ENCODE measurements around the gene AKAP5.

AKAP5 gene

GRCh38 chr14:64504897-64505794, 39.8 kb downstream of the AKAP5 start:
- peak; percentile 83 to 87 for DNase-seq
- Histone ChIP-seq H3K79me1 (ENCODE audit: low read length) (peaks cover 35% of the 10 kb centered on the region), H3K4me2 (ENCODE audit: low read length) (peak overlapping the region; percentile 99), H3K4me3 (ENCODE audit: low read depth, low read length) (peak overlapping the region; percentile 93), H2BK12ac (ENCODE audit: low read length) (peak overlapping the region; percentile 55), H3K4ac (ENCODE audit: low read depth, low read length) (peak overlapping the region; percentile 97), H2AFZ (ENCODE audit: insufficient read depth, low read length, poor library complexity) (peak overlapping the region; percentile 82), H4K12ac (ENCODE audit: low read depth, low read length) (peak overlapping the region; percentile 97), H4K91ac (ENCODE audit: low read depth, low read length) (peak overlapping the region; percentile 100), H3K9me3 (ENCODE audit: insufficient read depth, low read depth, low read length) (no peaks in the 10 kb centered on the region), H3K27me3 (ENCODE audit: insufficient read depth, low read length) (no peaks in the 10 kb centered on the region), H2BK5ac (ENCODE audit: low read depth, low read length, poor library complexity) (peak overlapping the region; percentile 98), H3K9ac (ENCODE audit: low read length) (peak overlapping the region; percentile 100), H3K36me3 (ENCODE audit: control insufficient read depth in 1 of 2, insufficient read depth in 2 of 2, low read length in 2 of 2) (no peaks in the 10 kb centered on the region), H3K4me1 (ENCODE audit: control insufficient read depth in 1 of 2, insufficient read depth in 2 of 2, low read length in 2 of 2) (peaks cover 13 to 15% of the 10 kb centered on the region in 2 experiments), H4K8ac (ENCODE audit: low read depth, low read length) (peak overlapping the region; percentile 95), H3K23ac (ENCODE audit: low read length) (peak overlapping the region; percentile 37), H3K14ac (ENCODE audit: low read length) (peak overlapping the region; percentile 98), H2AK5ac (ENCODE audit: low read length) (peak overlapping the region; percentile 98), H3K79me2 (ENCODE audit: control insufficient read depth, insufficient read depth, low read length, poor library complexity) (peaks cover 37% of the 10 kb centered on the region), H3K18ac (ENCODE audit: low read length) (peak overlapping the region; percentile 92), H3K27ac (ENCODE audit: low read depth, low read length) (peak overlapping the region; percentile 100), H2BK120ac (ENCODE audit: insufficient read depth, low read length, poor library complexity) (peak overlapping the region; percentile 45)
- no CpG with 5 or more reads among the region's 68 CpGs for WGBS (ENCODE audit: extremely low coverage, insufficient coverage, insufficient read length)

GRCh38 chr14:64506721-64507120, 41.4 kb downstream of the AKAP5 start:
- no peak overlapping the region for H3K4me3 ChIP-seq (ENCODE audit: low read depth, low read length)
- H2BK120ac ChIP-seq (ENCODE audit: insufficient read depth, low read length, poor library complexity): no peak overlapping the region
- peaks cover 35% of the 10 kb centered on the region for H3K79me1 ChIP-seq (ENCODE audit: low read length)
- peak overlapping the region; percentile 13 for H3K4ac ChIP-seq (ENCODE audit: low read depth, low read length)
- peaks cover 0 to 3% of the 10 kb centered on the region in 2 experiments for H3K36me3 ChIP-seq (ENCODE audit: control insufficient read depth in 1 of 2, insufficient read depth in 2 of 2, low read length in 2 of 2)
- no peak overlapping the region for H4K91ac ChIP-seq (ENCODE audit: low read depth, low read length)
- no peak overlapping the region for H3K27ac ChIP-seq (ENCODE audit: low read depth, low read length)
- H4K8ac ChIP-seq (ENCODE audit: low read depth, low read length): no peak overlapping the region
- H3K9me3 ChIP-seq (ENCODE audit: insufficient read depth, low read depth, low read length): no peaks in the 10 kb centered on the region
- H2BK12ac ChIP-seq (ENCODE audit: low read length): no peak overlapping the region
- no CpG with 5 or more reads among the region's 3 CpGs for WGBS (ENCODE audit: extremely low coverage, insufficient coverage, insufficient read length)
- no peak overlapping the region for H3K14ac ChIP-seq (ENCODE audit: low read length)
- no peak for DNase-seq
- H3K79me2 ChIP-seq (ENCODE audit: control insufficient read depth, insufficient read depth, low read length, poor library complexity): peaks cover 41% of the 10 kb centered on the region
- H2AFZ ChIP-seq (ENCODE audit: insufficient read depth, low read length, poor library complexity): no peak overlapping the region
- peak overlapping the region; percentile 45 for H3K4me2 ChIP-seq (ENCODE audit: low read length)
- peaks cover 10 to 15% of the 10 kb centered on the region in 2 experiments for H3K4me1 ChIP-seq (ENCODE audit: control insufficient read depth in 1 of 2, insufficient read depth in 2 of 2, low read length in 2 of 2)
- no peak overlapping the region for H3K18ac ChIP-seq (ENCODE audit: low read length)
- no peak overlapping the region for H2AK5ac ChIP-seq (ENCODE audit: low read length)
- H3K27me3 ChIP-seq (ENCODE audit: insufficient read depth, low read length): no peaks in the 10 kb centered on the region
- no peak overlapping the region for H3K9ac ChIP-seq (ENCODE audit: low read length)
- no peak overlapping the region for H4K12ac ChIP-seq (ENCODE audit: low read depth, low read length)
- H2BK5ac ChIP-seq (ENCODE audit: low read depth, low read length, poor library complexity): no peak overlapping the region
- H3K23ac ChIP-seq (ENCODE audit: low read length): no peak overlapping the region

- WGBS (ENCODE audit: extremely low coverage, insufficient coverage, insufficient read length): no CpG with 5 or more reads among the region's 4 CpGs
- no peak overlapping the region for H4K8ac ChIP-seq (ENCODE audit: low read depth, low read length)
- DNase-seq: peak in 1 of 2 donors; percentile 15
- no peak overlapping the region for H3K18ac ChIP-seq (ENCODE audit: low read length)
- H3K4ac ChIP-seq (ENCODE audit: low read depth, low read length): peak overlapping the region; percentile 75
- no peak overlapping the region for H2AFZ ChIP-seq (ENCODE audit: insufficient read depth, low read length, poor library complexity)
- H3K9me3 ChIP-seq (ENCODE audit: insufficient read depth, low read depth, low read length): no peaks in the 10 kb centered on the region
- no peak overlapping the region for H3K4me3 ChIP-seq (ENCODE audit: low read depth, low read length)
- H3K23ac ChIP-seq (ENCODE audit: low read length): no peak overlapping the region
- H3K36me3 ChIP-seq (ENCODE audit: control insufficient read depth in 1 of 2, insufficient read depth in 2 of 2, low read length in 2 of 2): peaks cover 0 to 4% of the 10 kb centered on the region in 2 experiments
- no peak overlapping the region for H2AK5ac ChIP-seq (ENCODE audit: low read length)
- no peak overlapping the region for H4K12ac ChIP-seq (ENCODE audit: low read depth, low read length)
- H3K27me3 ChIP-seq (ENCODE audit: insufficient read depth, low read length): no peaks in the 10 kb centered on the region
- H3K79me1 ChIP-seq (ENCODE audit: low read length): peaks cover 32% of the 10 kb centered on the region
- H3K27ac ChIP-seq (ENCODE audit: low read depth, low read length): no peak overlapping the region
- no peak overlapping the region for H2BK120ac ChIP-seq (ENCODE audit: insufficient read depth, low read length, poor library complexity)
- no peak overlapping the region for H3K14ac ChIP-seq (ENCODE audit: low read length)
- no peak overlapping the region for H4K91ac ChIP-seq (ENCODE audit: low read depth, low read length)
- H3K4me1 ChIP-seq (ENCODE audit: control insufficient read depth in 1 of 2, insufficient read depth in 2 of 2, low read length in 2 of 2): peaks cover 9 to 10% of the 10 kb centered on the region in 2 experiments
- H3K9ac ChIP-seq (ENCODE audit: low read length): no peak overlapping the region
- H3K79me2 ChIP-seq (ENCODE audit: control insufficient read depth, insufficient read depth, low read length, poor library complexity): peaks cover 40% of the 10 kb centered on the region
- H3K4me2 ChIP-seq (ENCODE audit: low read length): peak overlapping the region; percentile 4
- no peak overlapping the region for H2BK12ac ChIP-seq (ENCODE audit: low read length)
- no peak overlapping the region for H2BK5ac ChIP-seq (ENCODE audit: low read depth, low read length, poor library complexity)
Observed at GRCh38 chr14:64507376-64508156, 42.3 kb downstream of the AKAP5 start.

GRCh38 chr14:64508215-64508776, 43.0 kb downstream of the AKAP5 start:
- H2AFZ ChIP-seq (ENCODE audit: insufficient read depth, low read length, poor library complexity): no peak overlapping the region
- H3K18ac ChIP-seq (ENCODE audit: low read length): no peak overlapping the region
- H2AK5ac ChIP-seq (ENCODE audit: low read length): no peak overlapping the region
- no peaks in the 10 kb centered on the region for H3K27me3 ChIP-seq (ENCODE audit: insufficient read depth, low read length)
- H4K12ac ChIP-seq (ENCODE audit: low read depth, low read length): no peak overlapping the region
- peak overlapping the region; percentile 23 for H3K27ac ChIP-seq (ENCODE audit: low read depth, low read length)
- no CpG with 5 or more reads among the region's 1 CpG for WGBS (ENCODE audit: extremely low coverage, insufficient coverage, insufficient read length)
- no peak overlapping the region for H2BK120ac ChIP-seq (ENCODE audit: insufficient read depth, low read length, poor library complexity)
- no peak overlapping the region for H3K14ac ChIP-seq (ENCODE audit: low read length)
- H4K91ac ChIP-seq (ENCODE audit: low read depth, low read length): no peak overlapping the region
- peaks cover 25% of the 10 kb centered on the region for H3K79me1 ChIP-seq (ENCODE audit: low read length)
- no peak overlapping the region for H2BK5ac ChIP-seq (ENCODE audit: low read depth, low read length, poor library complexity)
- no peak overlapping the region for H2BK12ac ChIP-seq (ENCODE audit: low read length)
- H3K36me3 ChIP-seq (ENCODE audit: control insufficient read depth in 1 of 2, insufficient read depth in 2 of 2, low read length in 2 of 2): peaks cover 0 to 4% of the 10 kb centered on the region in 2 experiments
- no peak overlapping the region for H3K4me3 ChIP-seq (ENCODE audit: low read depth, low read length)
- H3K9ac ChIP-seq (ENCODE audit: low read length): no peak overlapping the region
- H3K79me2 ChIP-seq (ENCODE audit: control insufficient read depth, insufficient read depth, low read length, poor library complexity): peaks cover 34% of the 10 kb centered on the region
- no peak overlapping the region for H3K4me2 ChIP-seq (ENCODE audit: low read length)
- H3K9me3 ChIP-seq (ENCODE audit: insufficient read depth, low read depth, low read length): no peaks in the 10 kb centered on the region
- no peak for DNase-seq
- H4K8ac ChIP-seq (ENCODE audit: low read depth, low read length): no peak overlapping the region
- H3K4ac ChIP-seq (ENCODE audit: low read depth, low read length): peak overlapping the region; percentile 53
- no peak overlapping the region for H3K23ac ChIP-seq (ENCODE audit: low read length)
- H3K4me1 ChIP-seq (ENCODE audit: control insufficient read depth in 1 of 2, insufficient read depth in 2 of 2, low read length in 2 of 2): peaks cover 6 to 9% of the 10 kb centered on the region in 2 experiments

Measured in trophoblast cell (in vitro differentiated cells and primary cell).